Hepatocyte (in vitro differentiated cells): ENCODE results near the gene LAMB3. TPM values are rescaled to one million over a fixed set of nuclear protein-coding genes. Genes with fewer than 3 reads are reported as not detected.

Source experiments
- DNase-seq: peaks from one replicate; pipeline ENCODE4 v3.0.0-alpha.2; 2016; ENCODE audit warnings: low spot score
- H2AFZ ChIP-seq: fragments of 200-600 bp; sonication (generic); 2 replicates; pipeline ENCODE4 v1.6.0; 2016; ENCODE audit warnings: antibody characterized with exemption, mild to moderate bottlenecking
- H3K27ac ChIP-seq: fragments of 200-600 bp; sonication (generic); 2 replicates; pipeline ENCODE4 v1.5.1; 2016; ENCODE audit warnings: mild to moderate bottlenecking
- H3K27me3 ChIP-seq: fragments of 200-600 bp; sonication (generic); 2 replicates; pipeline ENCODE4 v1.6.1; 2016
- H3K36me3 ChIP-seq: fragments of 200-600 bp; sonication (generic); replicated peaks from 2 replicates; pipeline ENCODE4 v1.5.1; 2016; ENCODE audit warnings: low read depth; ENCODE audit not compliant: insufficient read depth
- H3K4me1 ChIP-seq: fragments of 200-600 bp; sonication (generic); 2 replicates; pipeline ENCODE4 v1.5.1; 2016; ENCODE audit warnings: mild to moderate bottlenecking, moderate library complexity; ENCODE audit not compliant: insufficient read depth
- H3K4me2 ChIP-seq: fragments of 200-600 bp; sonication (generic); 2 replicates; pipeline ENCODE4 v1.6.0; 2016
- H3K4me3 ChIP-seq: fragments of 200-600 bp; sonication (generic); 2 replicates; pipeline ENCODE4 v1.5.1; 2016; ENCODE audit warnings: mild to moderate bottlenecking
- H3K79me2 ChIP-seq: fragments of 200-600 bp; sonication (generic); 2 replicates; pipeline ENCODE4 v1.6.0; 2017; ENCODE audit warnings: mild to moderate bottlenecking
- H3K9me2 ChIP-seq: fragments of 200-600 bp; sonication (generic); replicated peaks from 2 replicates; pipeline ENCODE4 v1.6.0; 2017; ENCODE audit warnings: mild to moderate bottlenecking; ENCODE audit not compliant: insufficient read depth
- H3K9me3 ChIP-seq: fragments of 200-600 bp; sonication (generic); 2 replicates; pipeline ENCODE4 v1.5.1; 2016; ENCODE audit warnings: low read depth, mild to moderate bottlenecking
- H4K20me1 ChIP-seq: fragments of 200-600 bp; sonication (generic); 2 replicates; pipeline ENCODE4 v1.6.0; 2016; ENCODE audit warnings: mild to moderate bottlenecking; ENCODE audit not compliant: insufficient read depth, poor library complexity, severe bottlenecking
- CTCF ChIP-seq: fragments of 200-600 bp; sonication (generic); IDR thresholded peaks from 2 replicates; pipeline ENCODE4 v1.5.1; 2016; ENCODE audit warnings: antibody characterized with exemption, mild to moderate bottlenecking; ENCODE audit not compliant: poor library complexity
- EZH2 ChIP-seq: fragments of 200-600 bp; sonication (generic); IDR thresholded peaks from 2 replicates; pipeline ENCODE4 v1.6.1; 2016; ENCODE audit warnings: antibody characterized with exemption, mild to moderate bottlenecking, borderline replicate concordance
- EZH2phosphoT487 ChIP-seq: fragments of 200-600 bp; sonication (generic); IDR thresholded peaks from one replicate; pipeline ENCODE4 v1.6.1; 2018; ENCODE audit warnings: antibody characterized with exemption, mild to moderate bottlenecking, low read depth, moderate library complexity; ENCODE audit not compliant: unreplicated experiment, severe bottlenecking
- WGBS: methylation state at CpG from one replicate; pipeline ENCODE4 v1.1.6; 2016; ENCODE audit warnings: low lambda C conversion rate; ENCODE audit errors: missing lambda C conversion rate; 5-methylcytosine and 5-hydroxymethylcytosine counted together
- polyA plus RNA-seq: library from polyadenylated mRNA; unstranded; fragments of >200 nt; fragmentation: Nextera tagmentation; extraction: Ambion mirVana; gene quantifications from 2 replicates; pipeline ENCODE4 v1.2.1, GENCODE V29; 2016
- total RNA-seq: library from RNA; depleted of rRNA; stranded (reverse); fragments of >200 nt; gene quantifications from 2 replicates; pipeline ENCODE4 v1.2.3, GENCODE V29; 2014

Gene LAMB3
- total and polyA plus RNA-seq, 2 experiments from 2014 or later = 55.9 to 76.9 TPM

- WGBS = 94% methylated on average over 2 of the region's 2 CpGs
- Histone ChIP-seq H3K79me2 (no peaks in the 10 kb centered on the region), H3K27me3 (peaks cover 7% of the 10 kb centered on the region), H3K4me1 (no peaks in the 10 kb centered on the region), H3K36me3 (no peaks in the 10 kb centered on the region), H4K20me1 (no peaks in the 10 kb centered on the region), H2AFZ (no peak overlapping the region), H3K9me3 (no peaks in the 10 kb centered on the region), H3K27ac (no peak overlapping the region), H3K4me3 (no peak overlapping the region), H3K9me2 (no peaks in the 10 kb centered on the region), H3K4me2 (no peak overlapping the region)
- DNase-seq = no peak
- TF ChIP-seq EZH2phosphoT487 (no peak), EZH2 (no peak), CTCF (no peak)
Measured at GRCh38 chr1:209597499-209597898, 54.7 kb downstream of the LAMB3 start.

- H3K27ac ChIP-seq = no peak overlapping the region
- WGBS = 87% methylated on average over 10 of the region's 10 CpGs
- H3K4me3 ChIP-seq = no peak overlapping the region
- no peak for TF ChIP-seq EZH2
- no peak for TF ChIP-seq CTCF
- TF ChIP-seq EZH2phosphoT487 = no peak
- H3K4me1 ChIP-seq = no peaks in the 10 kb centered on the region
- H4K20me1 ChIP-seq = no peaks in the 10 kb centered on the region
- peaks cover 4% of the 10 kb centered on the region for H3K27me3 ChIP-seq
- no peaks in the 10 kb centered on the region for H3K9me3 ChIP-seq
- H3K79me2 ChIP-seq = no peaks in the 10 kb centered on the region
- no peaks in the 10 kb centered on the region for H3K36me3 ChIP-seq
- no peak overlapping the region for H2AFZ ChIP-seq
- no peaks in the 10 kb centered on the region for H3K9me2 ChIP-seq
- DNase-seq = no peak
- no peak overlapping the region for H3K4me2 ChIP-seq
Measured at GRCh38 chr1:209595599-209596285, 56.5 kb downstream of the LAMB3 start.

- Histone ChIP-seq H3K4me2 (no peak overlapping the region), H3K36me3 (no peaks in the 10 kb centered on the region), H3K4me1 (no peaks in the 10 kb centered on the region), H3K27me3 (no peaks in the 10 kb centered on the region), H3K4me3 (no peak overlapping the region), H3K27ac (no peak overlapping the region), H3K9me2 (no peaks in the 10 kb centered on the region), H3K79me2 (no peaks in the 10 kb centered on the region), H4K20me1 (no peaks in the 10 kb centered on the region), H2AFZ (no peak overlapping the region), H3K9me3 (no peaks in the 10 kb centered on the region)
- DNase-seq = no peak
- WGBS = 77% methylated on average over 9 of the region's 9 CpGs
- TF ChIP-seq CTCF (no peak), EZH2 (no peak), EZH2phosphoT487 (no peak)
Measured at GRCh38 chr1:209595028-209595427, 57.2 kb downstream of the LAMB3 start.

GRCh38 chr1:209594440-209594839 is 57.8 kb downstream of the LAMB3 start:
- no peak overlapping the region for H3K4me2 ChIP-seq
- H3K36me3 ChIP-seq = no peaks in the 10 kb centered on the region
- TF ChIP-seq EZH2 (no peak), EZH2phosphoT487 (no peak), CTCF (no peak)
- no peak overlapping the region for H3K4me3 ChIP-seq
- H2AFZ ChIP-seq = no peak overlapping the region
- no peaks in the 10 kb centered on the region for H3K9me3 ChIP-seq
- no peaks in the 10 kb centered on the region for H4K20me1 ChIP-seq
- no peak overlapping the region for H3K27ac ChIP-seq
- H3K27me3 ChIP-seq = no peaks in the 10 kb centered on the region
- H3K4me1 ChIP-seq = no peaks in the 10 kb centered on the region
- no peak for DNase-seq
- no peaks in the 10 kb centered on the region for H3K79me2 ChIP-seq
- WGBS = 61% methylated on average over 1 of the region's 1 CpG
- no peaks in the 10 kb centered on the region for H3K9me2 ChIP-seq
